ENCODE results near the gene KCTD1. TPM values are rescaled to one million over a fixed set of nuclear protein-coding genes. Genes with fewer than 3 reads are reported as not detected.

The KCTD1 gene
- total and polyA plus RNA-seq, 2 donors (not counting 1 experiment from before 2014, with no cell fraction given), result 4.2 to 8.4 TPM

GRCh38 chr18:26497866-26498265 is 50.5 kb downstream of the KCTD1 start:
- H3K9me3 ChIP-seq (ENCODE audit: control insufficient read depth, insufficient read depth, low read depth, low read length), result no peaks in the 10 kb centered on the region
- H2AFZ ChIP-seq (ENCODE audit: low read length), result no peak overlapping the region
- H3K36me3 ChIP-seq (ENCODE audit: control insufficient read depth, insufficient read depth, low read length), result no peaks in the 10 kb centered on the region
- H3K79me2 ChIP-seq (ENCODE audit: control insufficient read depth, insufficient read depth, low read length), result no peaks in the 10 kb centered on the region
- TF ChIP-seq CTCF (conservative IDR thresholded peaks at IDR 0.05 in 1 of 2, IDR thresholded peaks at IDR 0.05 in 1 of 2; ENCODE audit: low read depth in 1 of 2, low read length in 2 of 2), result no peak
- TF ChIP-seq EZH2 (IDR thresholded peaks at IDR 0.05; ENCODE audit: low read length, missing control alignments), result no peak
- no peak overlapping the region for H3K4me3 ChIP-seq (replicated peaks in 1 of 4; ENCODE audit: control extremely low read depth in 1 of 4, insufficient read depth in 1 of 4, low read depth in 3 of 4, low read length in 4 of 4)
- no peak overlapping the region for H3K27ac ChIP-seq (ENCODE audit: insufficient read depth, low read length)
- peak in 1 of 2 donors; percentile 45 for DNase-seq (ENCODE audit: low read depth in 2 of 2)
- no peaks in the 10 kb centered on the region for H3K4me1 ChIP-seq (ENCODE audit: control insufficient read depth, extremely low read depth, insufficient read depth, low read length)
- H3K4me2 ChIP-seq (ENCODE audit: extremely low read depth, insufficient read depth, low read length), result no peak overlapping the region
- H4K20me1 ChIP-seq (ENCODE audit: control insufficient read depth, extremely low read depth, insufficient read depth, low read length), result no peaks in the 10 kb centered on the region
- no peak overlapping the region for H3K9ac ChIP-seq (ENCODE audit: insufficient read depth, low read length)
- no peaks in the 10 kb centered on the region for H3K27me3 ChIP-seq (ENCODE audit: control insufficient read depth, insufficient read depth, low read length)

DNA sequence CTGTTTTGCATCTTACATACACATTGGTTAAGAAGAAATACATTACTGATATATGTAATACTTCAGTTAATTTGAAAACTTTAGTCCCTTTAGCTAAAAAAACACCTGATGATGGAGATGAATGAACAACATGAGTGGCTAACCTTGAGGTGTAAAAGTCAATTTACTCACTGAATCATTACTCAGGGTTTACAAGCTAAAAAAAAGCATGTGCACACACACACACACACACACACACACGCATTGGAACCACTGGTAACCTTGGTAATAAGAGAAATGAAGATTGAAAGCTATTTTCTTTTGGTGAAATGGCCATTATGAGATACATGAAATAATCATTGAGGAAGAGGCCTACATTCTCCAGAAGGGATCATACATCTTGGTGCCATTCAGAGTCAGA is 51.8 kb downstream of the KCTD1 start:
- no peak for TF ChIP-seq CTCF (conservative IDR thresholded peaks at IDR 0.05 in 1 of 2, IDR thresholded peaks at IDR 0.05 in 1 of 2; ENCODE audit: low read depth in 1 of 2, low read length in 2 of 2)
- no peak for TF ChIP-seq EZH2 (IDR thresholded peaks at IDR 0.05; ENCODE audit: low read length, missing control alignments)
- no peak overlapping the region for H3K9ac ChIP-seq (ENCODE audit: insufficient read depth, low read length)
- H4K20me1 ChIP-seq (ENCODE audit: control insufficient read depth, extremely low read depth, insufficient read depth, low read length), result no peaks in the 10 kb centered on the region
- H3K4me3 ChIP-seq (replicated peaks in 1 of 4; ENCODE audit: control extremely low read depth in 1 of 4, insufficient read depth in 1 of 4, low read depth in 3 of 4, low read length in 4 of 4), result no peak overlapping the region
- H3K27ac ChIP-seq (ENCODE audit: insufficient read depth, low read length), result no peak overlapping the region
- no peaks in the 10 kb centered on the region for H3K9me3 ChIP-seq (ENCODE audit: control insufficient read depth, insufficient read depth, low read depth, low read length)
- H2AFZ ChIP-seq (ENCODE audit: low read length), result no peak overlapping the region
- H3K4me2 ChIP-seq (ENCODE audit: extremely low read depth, insufficient read depth, low read length), result no peak overlapping the region
- no peaks in the 10 kb centered on the region for H3K27me3 ChIP-seq (ENCODE audit: control insufficient read depth, insufficient read depth, low read length)
- H3K36me3 ChIP-seq (ENCODE audit: control insufficient read depth, insufficient read depth, low read length), result no peaks in the 10 kb centered on the region
- DNase-seq (ENCODE audit: low read depth in 2 of 2), result no peak
- no peaks in the 10 kb centered on the region for H3K4me1 ChIP-seq (ENCODE audit: control insufficient read depth, extremely low read depth, insufficient read depth, low read length)
- H3K79me2 ChIP-seq (ENCODE audit: control insufficient read depth, insufficient read depth, low read length), result no peaks in the 10 kb centered on the region

DNA sequence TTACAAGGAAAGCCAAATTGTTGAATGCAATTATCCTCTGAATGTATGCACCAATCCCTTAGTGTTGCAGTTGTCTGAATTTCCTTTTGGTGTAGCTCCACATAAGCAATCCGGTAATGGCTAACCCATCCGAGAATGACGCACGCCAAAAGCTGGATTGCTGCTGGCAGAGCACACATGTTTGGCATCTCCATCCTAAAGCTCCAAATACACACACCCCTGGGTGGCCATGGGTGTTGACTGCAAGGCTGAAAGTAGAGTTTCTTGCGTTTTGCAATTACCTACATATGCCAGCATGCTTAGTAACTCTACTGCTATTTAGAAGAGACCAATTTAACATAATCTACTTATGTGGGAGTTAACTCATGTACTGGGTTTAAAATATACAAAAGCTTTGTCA is 53.1 kb downstream of the KCTD1 start:
- H3K36me3 ChIP-seq (ENCODE audit: control insufficient read depth, insufficient read depth, low read length), result no peaks in the 10 kb centered on the region
- H3K9me3 ChIP-seq (ENCODE audit: control insufficient read depth, insufficient read depth, low read depth, low read length), result no peaks in the 10 kb centered on the region
- H3K27me3 ChIP-seq (ENCODE audit: control insufficient read depth, insufficient read depth, low read length), result no peaks in the 10 kb centered on the region
- no peak overlapping the region for H3K9ac ChIP-seq (ENCODE audit: insufficient read depth, low read length)
- no peaks in the 10 kb centered on the region for H4K20me1 ChIP-seq (ENCODE audit: control insufficient read depth, extremely low read depth, insufficient read depth, low read length)
- H3K4me2 ChIP-seq (ENCODE audit: extremely low read depth, insufficient read depth, low read length), result no peak overlapping the region
- no peaks in the 10 kb centered on the region for H3K4me1 ChIP-seq (ENCODE audit: control insufficient read depth, extremely low read depth, insufficient read depth, low read length)
- TF ChIP-seq EZH2 (IDR thresholded peaks at IDR 0.05; ENCODE audit: low read length, missing control alignments) (no peak), CTCF (conservative IDR thresholded peaks at IDR 0.05 in 1 of 2, IDR thresholded peaks at IDR 0.05 in 1 of 2; ENCODE audit: low read depth in 1 of 2, low read length in 2 of 2) (no peak)
- no peak overlapping the region for H3K27ac ChIP-seq (ENCODE audit: insufficient read depth, low read length)
- H2AFZ ChIP-seq (ENCODE audit: low read length), result no peak overlapping the region
- no peaks in the 10 kb centered on the region for H3K79me2 ChIP-seq (ENCODE audit: control insufficient read depth, insufficient read depth, low read length)
- H3K4me3 ChIP-seq (replicated peaks in 1 of 4; ENCODE audit: control extremely low read depth in 1 of 4, insufficient read depth in 1 of 4, low read depth in 3 of 4, low read length in 4 of 4), result no peak overlapping the region
- no peak for DNase-seq (ENCODE audit: low read depth in 2 of 2)

Measured in fibroblast of lung (primary cell).